ENCODE measurements around the gene KIF1B.

Gene KIF1B

DNA sequence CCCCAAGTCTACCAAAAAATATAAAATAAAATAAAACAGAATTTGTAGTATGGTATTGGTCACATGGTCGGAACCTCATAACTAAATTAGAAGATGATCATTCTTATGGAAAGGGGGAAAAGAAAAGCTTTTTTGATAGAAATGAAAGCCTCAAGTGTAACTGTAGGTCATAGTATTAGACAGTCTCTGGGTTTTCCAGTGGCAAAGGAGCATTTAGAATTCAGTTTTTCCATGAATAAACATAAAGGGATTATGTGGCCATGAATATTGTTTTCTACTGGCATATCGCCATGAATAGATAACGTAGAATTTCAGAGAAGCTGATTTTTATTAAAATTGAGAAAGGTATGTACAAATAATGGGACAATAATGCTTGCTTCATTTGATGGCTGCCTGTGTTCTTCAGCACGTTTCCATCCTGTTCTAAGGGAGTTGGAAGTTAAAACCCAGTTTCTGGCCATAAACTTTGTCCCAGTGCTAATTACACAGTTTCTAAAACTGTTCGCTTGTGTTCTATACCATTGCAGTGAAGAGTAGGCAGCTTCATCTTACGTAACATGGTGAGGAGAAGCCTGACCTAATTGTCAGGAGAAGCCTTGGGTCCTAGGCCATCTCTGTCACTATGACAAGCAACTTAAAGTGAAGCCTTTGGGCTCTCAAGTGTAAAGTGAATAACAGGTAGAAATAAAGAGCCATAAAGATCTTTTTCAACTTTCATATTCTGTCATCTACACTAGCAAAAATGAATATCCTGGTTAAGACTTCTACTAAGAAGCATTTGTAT lies 118.0 kb downstream of the KIF1B start:
- no peak for DNase-seq (ENCODE audit: low spot score)

DNA sequence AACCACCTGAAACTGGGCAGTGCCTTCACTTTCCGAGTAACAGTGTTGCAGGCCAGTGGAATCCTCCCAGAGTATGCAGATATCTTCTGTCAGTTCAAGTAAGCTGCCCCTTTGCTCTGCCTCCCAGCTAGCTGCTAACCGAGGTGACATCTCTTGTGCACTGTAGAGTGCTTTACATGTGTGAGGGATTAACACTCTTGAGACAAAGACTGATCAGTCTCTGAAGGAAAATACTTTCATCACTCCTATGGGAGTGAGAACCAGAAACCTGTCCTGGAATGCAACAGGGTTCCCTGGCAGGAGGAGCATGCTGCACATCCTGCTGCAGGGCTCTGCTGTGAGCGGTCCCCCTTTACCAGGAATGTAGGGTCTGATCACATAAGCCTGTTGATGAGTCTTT lies 127.1 kb downstream of the KIF1B start:
- no peak for DNase-seq (ENCODE audit: low spot score)

DNA sequence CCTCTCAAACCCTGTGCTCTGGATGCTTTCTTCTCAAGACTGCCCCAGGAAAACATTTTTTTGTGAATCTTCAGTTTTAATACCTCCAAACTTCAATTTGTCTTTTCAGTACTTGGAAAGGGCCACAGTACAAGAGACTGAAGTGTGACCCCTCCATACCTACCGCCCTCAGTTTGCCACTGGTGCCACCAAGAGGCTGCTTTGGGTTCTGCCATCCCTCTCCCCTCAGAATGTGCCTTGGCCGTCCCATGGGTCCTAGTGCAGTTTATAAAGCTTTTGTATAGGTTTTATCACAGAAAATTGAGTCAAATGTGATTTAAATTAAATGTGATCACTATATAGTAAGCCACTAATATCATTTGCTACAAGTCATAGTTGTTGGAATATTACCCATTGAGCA lies 127.7 kb downstream of the KIF1B start:
- DNase-seq (ENCODE audit: low spot score): peak; percentile 38

DNA sequence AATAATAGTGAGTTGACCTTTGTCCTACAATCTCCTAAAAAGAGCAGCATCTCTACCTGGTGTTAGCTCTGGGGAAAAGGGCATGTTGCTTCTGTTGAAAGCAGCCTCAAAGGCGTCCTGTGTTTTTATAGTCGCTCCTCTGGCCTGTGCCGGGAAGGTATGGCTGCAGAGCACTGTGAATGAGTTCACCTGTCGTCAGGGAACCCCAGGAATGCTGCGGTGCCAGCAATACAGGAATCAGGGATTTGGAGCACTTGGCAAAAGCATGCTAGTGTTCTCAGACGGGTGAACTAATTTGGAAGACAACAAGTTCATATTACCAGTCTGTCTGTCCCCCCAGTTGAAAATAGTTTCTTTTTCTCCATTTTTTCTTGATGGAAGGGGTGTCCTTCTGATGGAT lies 128.2 kb downstream of the KIF1B start:
- no peak for DNase-seq (ENCODE audit: low spot score)

DNA sequence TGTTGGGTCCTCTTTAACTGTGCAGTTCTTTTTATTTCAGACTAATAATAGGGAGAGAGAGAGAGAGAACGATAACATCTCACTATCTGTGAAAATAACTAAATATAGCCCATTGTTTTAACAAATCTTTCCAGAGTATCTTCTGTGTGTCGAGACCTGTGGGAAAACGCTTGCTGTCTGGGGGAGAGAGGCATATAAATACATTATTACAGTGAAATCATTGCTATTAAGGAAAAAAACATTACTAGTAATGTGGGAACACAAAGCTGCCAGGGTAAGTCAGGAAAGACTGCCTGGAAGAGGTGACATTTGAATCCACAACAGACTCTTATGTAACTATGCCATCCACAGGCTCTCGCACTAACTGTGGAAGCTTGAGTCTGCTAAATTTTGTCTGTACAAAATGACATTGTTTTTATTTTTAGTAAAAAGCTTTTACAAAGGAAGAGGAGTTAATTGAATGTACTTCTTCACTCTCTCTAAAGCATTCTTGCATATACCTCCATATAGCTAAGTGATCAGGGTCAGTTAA lies 128.7 kb downstream of the KIF1B start:
- DNase-seq (ENCODE audit: low spot score): no peak

DNA sequence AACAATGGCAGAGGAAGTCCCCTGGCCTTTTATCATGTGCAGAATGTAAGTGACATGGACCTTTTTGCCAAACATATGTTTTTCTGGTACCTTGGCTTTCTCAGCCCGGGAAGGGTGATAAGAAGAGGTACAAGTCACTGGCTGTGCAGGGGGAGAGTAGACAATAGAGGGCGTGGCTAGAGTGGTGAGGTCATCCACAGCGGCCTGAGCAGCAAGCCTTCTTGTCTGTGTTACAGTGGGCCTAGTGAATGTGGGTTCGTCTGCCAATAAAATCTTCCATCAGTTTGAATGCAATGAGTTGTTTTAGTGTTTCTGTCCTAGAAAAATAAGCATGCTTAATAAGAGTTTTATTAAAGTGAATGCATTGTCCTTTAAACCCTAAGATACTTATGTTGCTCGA lies 129.4 kb downstream of the KIF1B start:
- DNase-seq (ENCODE audit: low spot score): no peak

DNA sequence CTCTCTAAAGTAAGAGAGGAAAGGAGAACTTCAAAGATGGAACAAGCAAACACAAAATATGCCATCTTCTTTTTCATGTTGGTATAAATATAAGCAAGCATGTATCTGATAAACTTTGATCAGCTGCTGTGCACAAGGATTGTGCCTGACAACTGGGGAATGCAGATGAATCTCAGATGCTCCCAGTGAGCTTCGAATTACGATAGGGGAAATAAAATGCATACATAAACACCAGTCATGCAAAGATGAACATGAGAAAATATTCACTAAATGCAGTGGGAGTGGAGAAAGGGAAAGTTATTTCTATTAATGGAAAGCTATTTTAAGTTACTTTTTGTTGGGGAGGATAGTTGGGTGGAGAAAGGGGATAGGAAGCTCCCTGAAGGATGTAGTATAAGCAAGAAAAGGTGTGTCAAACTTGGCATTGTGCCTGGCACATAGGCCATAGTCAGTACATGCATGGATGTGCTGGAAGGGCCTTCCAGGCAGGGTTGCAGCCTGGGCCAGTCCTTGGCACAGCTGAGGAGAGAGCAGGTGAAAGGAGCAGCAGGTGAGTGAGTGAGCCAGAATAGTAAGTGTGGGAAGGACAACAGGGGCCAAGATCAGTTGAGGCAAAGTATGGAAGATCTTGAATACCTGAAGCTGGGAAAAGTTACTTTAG lies 130.7 kb downstream of the KIF1B start:
- DNase-seq (ENCODE audit: low spot score): no peak

DNA sequence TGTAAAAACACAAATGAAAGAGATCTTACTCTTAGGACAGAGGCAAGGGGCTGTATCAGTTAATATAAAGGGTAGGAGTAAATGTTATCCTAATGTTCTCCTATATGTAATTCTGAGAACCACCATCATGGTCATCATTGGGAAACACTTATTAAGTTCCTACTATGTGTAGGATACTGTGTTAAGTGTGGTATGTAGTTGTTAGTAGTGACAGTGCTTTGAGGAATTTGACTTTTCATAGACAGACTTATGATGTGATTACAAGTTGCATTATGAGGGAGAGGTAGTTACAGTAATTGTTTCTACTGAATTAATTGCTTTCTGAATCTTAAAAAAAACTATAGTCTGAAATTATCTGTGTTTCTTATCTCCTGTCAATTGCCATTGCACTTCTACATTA lies 136.7 kb downstream of the KIF1B start:
- no peak for DNase-seq (ENCODE audit: low spot score)

DNA sequence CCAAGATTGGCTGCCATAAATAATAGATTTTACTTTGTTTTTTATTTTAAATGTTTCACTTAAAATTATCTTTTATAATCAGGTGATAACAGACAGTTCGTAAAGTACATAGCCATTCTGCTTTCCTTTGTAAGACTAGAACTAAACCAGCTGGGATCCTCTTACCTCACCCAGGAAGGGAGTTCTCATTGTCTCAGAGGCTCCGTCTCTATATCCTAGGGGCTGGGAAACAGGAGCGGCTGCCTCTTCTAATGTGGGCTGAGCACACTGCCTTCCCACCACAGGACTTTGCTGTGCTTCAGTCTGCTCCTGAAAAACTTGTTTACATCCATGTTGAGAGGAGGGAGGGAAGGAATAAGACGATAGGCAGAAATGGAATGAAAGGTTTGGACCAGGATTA lies 142.9 kb downstream of the KIF1B start:
- no peak for DNase-seq (ENCODE audit: low spot score)

DNA sequence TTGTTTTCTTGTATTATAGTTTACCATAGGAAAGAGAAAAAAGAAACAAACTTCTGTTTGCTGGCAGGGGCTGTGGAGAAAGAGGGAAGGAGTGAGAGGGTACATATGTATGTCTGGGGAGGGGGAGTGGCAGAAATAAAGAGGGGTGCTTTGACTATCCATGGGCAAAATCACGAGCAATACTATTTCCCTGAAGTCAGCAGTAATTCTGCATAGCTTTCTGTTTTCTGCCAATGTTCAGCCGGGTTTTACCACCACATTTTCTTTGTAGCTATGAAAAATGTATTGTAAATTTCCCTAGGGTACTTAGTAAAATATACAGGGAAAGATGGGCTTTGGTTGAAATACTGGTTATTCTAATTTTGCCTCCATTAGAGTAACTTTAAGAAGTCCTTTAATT lies 143.3 kb downstream of the KIF1B start:
- no peak for DNase-seq (ENCODE audit: low spot score)

DNA sequence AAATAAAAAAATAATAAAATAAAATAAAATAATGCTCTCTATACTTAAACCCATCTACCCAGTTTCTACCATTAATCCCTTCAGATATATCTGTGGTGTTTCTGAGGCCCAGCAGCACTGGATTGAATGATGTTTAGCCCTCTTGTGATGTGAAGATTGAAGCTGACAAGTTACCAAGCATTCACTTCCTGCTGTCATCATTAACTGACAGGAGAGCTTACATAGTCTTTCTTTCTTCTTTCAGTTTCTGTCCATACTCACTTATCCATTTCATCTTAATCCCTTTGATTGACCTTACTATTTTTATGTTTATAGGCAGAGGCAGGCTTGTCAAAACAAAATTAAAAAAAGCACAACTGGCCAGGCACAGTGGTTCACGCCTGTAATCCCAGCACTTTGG lies 149.7 kb downstream of the KIF1B start:
- no peak for DNase-seq (ENCODE audit: low spot score)

DNA sequence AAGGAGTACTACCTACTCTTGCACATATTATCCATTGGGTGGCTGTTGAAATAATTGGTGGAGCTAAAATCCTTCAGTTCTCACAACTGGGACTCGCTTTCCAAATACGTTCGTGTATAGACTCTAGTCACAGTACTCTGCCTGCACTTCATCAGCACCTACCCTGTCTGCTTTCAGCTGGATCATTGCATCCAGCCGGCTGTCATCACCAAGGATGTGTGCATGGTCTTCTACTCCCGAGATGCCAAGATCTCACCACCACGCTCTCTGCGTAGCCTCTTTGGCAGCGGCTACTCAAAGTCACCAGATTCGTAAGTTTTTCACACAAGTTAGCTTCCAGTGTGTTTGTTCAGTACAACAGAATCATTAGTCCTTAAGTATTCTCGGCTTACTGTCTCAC lies 151.1 kb downstream of the KIF1B start:
- DNase-seq (ENCODE audit: low spot score): no peak

DNA sequence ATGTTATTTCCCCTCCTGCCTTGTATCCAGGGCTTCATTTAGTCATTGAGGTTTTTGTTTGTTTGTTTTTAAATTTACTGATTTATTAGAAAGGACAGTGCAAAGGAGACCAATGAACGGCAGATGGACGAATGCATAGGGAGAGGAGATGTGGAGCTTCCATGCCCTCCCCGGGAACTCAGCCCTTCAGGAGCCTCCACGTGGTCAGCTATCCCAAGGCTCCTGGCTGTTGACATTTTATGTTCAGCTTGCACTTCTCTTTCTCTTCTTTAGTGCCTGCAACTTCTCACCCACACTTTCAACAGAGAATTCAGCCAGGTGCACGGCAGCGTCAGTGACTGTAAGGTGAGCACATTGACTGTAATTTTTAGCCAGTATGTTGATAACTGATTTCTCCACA lies 157.8 kb downstream of the KIF1B start:
- no peak for DNase-seq (ENCODE audit: low spot score)

DNA sequence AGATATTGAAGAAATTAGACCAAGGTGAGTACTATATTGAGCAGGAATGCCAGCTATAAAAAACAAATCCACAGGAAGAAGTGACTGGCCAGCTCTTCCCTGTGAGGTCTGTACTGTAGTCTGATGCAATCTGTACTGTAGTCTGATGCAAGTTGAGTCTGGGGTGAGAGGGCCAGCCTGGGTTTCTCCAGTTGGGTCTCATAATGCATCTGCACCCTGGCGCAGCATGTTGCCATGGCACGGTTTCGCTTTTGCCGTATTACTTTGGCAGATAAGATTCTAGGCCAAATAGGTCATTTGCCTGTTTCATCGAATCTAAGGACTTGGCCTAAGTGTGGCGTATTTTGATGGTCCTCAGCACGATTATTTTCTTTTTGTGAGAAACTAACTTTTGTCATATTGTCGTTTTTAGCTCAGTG lies 164.1 kb downstream of the KIF1B start:
- no peak for DNase-seq (ENCODE audit: low spot score)

DNA sequence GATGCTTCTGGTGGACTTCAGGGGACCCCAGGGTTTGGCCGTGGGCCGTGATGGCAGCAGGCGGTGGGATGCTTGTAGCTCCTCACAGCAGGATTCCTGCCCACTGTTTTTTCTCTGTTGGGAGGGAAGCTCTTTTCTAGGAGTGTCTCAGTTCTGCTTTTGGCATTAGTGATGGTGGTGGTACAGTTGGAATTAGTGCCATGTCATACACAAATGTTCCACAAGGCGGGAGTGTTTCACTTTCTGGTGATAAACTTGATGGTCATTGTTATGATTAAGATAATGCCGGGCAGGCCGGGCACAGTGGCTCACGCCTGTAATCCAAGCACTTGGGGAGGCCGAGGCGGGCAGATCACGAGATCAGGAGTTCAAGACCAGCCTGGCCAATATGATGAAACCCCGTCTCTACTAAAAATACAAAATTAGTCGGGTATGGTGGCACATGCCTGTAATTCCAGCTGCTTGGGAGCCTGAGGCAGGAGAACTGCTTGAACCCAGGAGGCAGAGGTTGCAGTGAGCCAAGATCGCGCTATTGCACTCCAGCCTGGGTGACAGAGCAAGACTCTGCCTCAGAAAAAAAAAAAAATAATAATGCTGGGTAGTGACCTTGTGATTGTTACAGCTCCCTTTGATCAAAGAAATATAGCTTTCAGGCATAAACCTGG lies 167.1 kb downstream of the KIF1B start:
- DNase-seq (ENCODE audit: low spot score): peak; percentile 31

DNA sequence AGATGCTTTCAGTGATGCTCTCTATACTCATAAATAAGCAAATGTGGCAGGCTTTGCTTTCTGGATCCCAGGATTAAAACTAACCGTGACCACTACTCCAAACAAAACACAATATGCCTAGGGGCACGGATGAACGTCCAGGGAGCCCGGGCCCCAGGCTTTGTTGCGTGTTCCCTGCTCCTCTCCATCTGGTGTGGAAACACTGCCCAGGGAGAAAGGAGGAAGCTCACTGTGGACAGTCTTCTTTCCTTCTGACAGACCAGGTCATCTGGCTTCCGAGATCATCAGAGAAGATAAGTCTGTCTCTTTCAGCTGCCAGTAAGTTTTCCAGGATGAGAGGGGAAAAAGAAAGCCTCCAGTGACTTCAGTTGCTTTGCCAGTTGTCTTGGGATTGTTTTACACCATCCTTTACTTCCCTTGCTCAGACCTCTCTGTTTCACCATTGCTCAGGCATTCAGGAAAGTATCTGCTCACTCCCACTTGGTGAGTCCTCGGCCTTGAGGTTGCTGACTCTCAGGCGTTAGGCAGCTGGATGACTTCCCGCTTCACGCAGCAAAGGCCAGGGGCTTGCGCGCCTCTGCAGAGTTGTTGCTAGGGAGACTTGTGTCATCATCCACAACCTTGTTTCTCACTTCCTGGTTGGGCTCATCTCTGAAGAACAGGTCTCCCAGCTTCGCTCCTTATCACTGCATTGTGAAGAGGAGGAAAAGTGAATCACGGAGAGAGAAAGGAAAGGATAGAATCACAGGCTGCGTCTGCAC lies 167.9 kb downstream of the KIF1B start:
- no peak for DNase-seq (ENCODE audit: low spot score)

DNA sequence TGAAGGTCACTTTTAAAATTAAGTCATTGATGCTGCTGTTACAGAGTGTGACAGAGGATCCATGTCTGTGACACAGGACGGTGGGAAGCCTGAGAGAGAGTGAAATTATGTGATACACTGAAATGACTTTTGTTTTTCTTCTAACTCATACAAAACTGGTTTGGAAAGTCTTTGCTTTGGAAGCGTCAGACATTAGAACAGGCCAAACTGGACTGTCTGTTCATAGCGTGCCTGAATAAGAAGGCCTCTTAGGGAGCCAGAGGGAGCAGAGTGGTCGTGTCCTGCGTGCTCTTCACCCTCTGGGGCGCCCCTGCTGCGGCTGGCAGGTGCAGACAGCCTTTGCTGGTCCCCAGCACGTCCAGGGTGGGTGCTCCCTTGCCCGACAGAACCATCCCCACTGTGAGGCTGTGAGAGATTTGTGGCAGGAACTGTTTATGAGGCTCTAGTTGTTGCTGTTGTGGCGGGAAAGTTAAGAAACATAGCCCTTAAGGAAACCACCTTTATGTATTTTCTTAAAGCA lies 168.8 kb downstream of the KIF1B start:
- no peak for DNase-seq (ENCODE audit: low spot score)

DNA sequence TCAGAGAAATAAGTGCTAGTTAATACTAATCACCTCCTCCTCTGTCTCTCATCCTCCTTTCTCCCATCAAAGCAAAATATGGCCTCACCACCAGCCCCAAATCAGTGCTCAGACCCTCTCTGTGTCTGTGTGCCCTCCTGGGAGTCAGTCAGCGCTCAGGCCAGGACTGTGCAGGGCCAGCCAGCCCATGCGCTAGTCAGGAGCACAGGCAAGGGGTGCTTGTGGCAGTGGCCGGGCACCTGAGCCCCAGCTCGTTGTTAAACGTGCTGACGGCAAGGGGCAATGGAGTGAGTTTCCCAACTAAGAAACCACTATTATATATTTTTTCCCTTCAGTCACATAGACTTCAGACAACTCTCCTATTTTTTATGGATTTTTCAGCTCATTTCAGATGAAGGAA lies 169.3 kb downstream of the KIF1B start:
- no peak for DNase-seq (ENCODE audit: low spot score)

DNA sequence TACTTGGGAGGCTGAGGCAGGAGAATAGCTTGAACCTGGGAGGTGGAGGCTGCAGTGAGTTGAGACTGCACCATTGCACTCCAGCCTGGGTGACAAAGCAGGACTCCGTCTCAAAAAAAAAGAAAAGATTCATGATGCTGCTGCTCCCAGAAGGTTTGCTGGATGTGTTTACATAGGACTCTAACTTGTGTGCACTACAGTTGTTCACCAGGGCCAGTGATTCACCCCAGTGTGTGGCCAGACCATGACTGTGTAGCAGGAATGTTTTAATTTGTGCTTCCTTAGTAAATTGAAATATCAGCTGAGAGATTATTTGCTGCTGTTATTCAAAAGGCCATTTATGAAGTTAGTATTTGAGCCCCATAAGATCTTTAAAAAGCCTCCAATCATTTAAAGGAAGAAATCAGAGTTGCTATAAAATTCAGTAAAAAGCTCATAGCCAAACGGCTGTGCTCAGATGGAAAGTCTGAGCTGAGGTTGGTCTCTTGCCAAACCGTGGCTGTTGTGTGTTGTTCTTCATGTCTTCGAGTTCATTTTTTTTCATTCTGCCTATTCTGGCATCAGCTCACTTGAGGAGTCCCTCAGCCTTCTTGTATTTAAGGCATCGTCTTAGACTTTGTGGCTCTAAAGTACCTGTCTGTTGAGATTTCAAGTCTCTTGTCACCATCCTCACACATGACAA lies 170.4 kb downstream of the KIF1B start:
- no peak for DNase-seq (ENCODE audit: low spot score)

DNA sequence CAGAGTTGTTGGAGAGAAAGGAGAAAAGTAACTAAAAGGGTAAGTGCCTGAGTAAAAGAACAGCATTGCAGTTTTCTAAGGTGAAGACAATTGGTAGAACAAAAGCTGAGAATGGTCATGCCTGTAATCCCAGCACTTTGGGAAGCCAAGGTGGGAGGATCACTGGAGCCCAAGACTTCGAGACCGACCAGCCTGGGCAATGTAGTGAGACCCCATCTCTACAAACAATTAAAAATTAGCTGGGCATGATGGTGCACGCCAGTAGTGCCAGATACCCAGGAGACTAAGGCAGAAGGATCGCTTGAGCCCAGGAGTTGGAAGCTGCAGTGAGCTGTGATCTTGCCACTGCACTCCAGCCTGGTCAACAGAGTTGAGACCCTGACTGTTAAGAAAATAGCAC lies 173.3 kb downstream of the KIF1B start:
- DNase-seq (ENCODE audit: low spot score): no peak

DNA sequence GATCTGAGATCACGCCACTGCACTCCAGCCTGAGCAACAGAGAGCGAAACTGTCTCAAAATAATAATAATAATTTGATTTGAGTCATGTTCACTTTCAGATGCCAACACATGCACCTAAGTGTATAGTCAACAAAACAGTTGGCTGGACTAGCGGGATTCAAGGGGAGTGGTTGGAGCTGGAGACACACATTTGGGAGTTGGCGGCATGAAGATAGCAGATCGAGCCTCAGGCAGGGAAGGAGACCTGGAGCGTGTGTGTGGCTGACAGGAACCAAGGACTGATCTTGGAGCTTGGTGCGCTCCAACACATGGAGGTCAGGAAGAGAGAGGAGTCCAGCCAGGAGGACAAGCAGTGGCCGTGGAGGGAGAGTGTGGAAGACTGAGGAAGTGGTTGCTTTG lies 173.8 kb downstream of the KIF1B start:
- no peak for DNase-seq (ENCODE audit: low spot score)

All from activated CD4-positive, alpha-beta T cell treated with anti-CD3 and anti-CD28 coated beads, Interleukin-2, Interleukin-4, amounts not matched to agents 100 ng/mL and 50 ng/mL, durations not matched to agents 16 hours and 8 hours (primary cell).